Activated naive CD4-positive, alpha-beta T cell treated with anti-CD3 and anti-CD28 coated beads for 36 hours (primary cell): ENCODE data around the gene CEP120. TPM values are rescaled to one million over a fixed set of nuclear protein-coding genes. Genes with fewer than 3 reads are reported as not detected.
"Not testable (repeated sequence)": the region's sequence is repeated elsewhere in the genome, so short reads cannot be mapped to it uniquely, and the experiment has no call there.

Experiments
- CTCF ChIA-PET: fragments of 350-600 bp; sonication (Branson Sonifier 250); formaldehyde crosslinking; loops from one replicate; lab custom pipeline; 2021; ENCODE audit warnings: antibody characterized with exemption; lab: Charles Lee
- DNase-seq: peaks from one replicate; pipeline ENCODE4 v3.0.0-alpha.2; 2020
- H3K27ac Mint-ChIP-seq: one replicate; pipeline ENCODE4 v1.8.0; 2021; ENCODE audit warnings: mild to moderate bottlenecking, mixed read lengths
- H3K27me3 Mint-ChIP-seq: one replicate; pipeline ENCODE4 v1.8.0; 2021; ENCODE audit warnings: low read depth, mixed read lengths
- H3K36me3 Mint-ChIP-seq: one replicate; pipeline ENCODE4 v1.8.0; 2021; ENCODE audit warnings: low read depth, mixed read lengths
- H3K4me1 Mint-ChIP-seq: one replicate; pipeline ENCODE4 v1.8.0; 2021; ENCODE audit warnings: low read depth, mixed read lengths
- H3K4me3 Mint-ChIP-seq: one replicate; pipeline ENCODE4 v1.8.0; 2021; ENCODE audit warnings: mild to moderate bottlenecking, moderate library complexity, mixed read lengths
- H3K9me3 Mint-ChIP-seq: one replicate; pipeline ENCODE4 v1.8.0; 2021; ENCODE audit warnings: mixed read lengths
- intact Hi-C: fragments of 100-400 bp; cut with micrococcal nuclease; formaldehyde crosslinking; loops from one replicate; pipeline ENCODE4 v1.15.1; 2023
- total RNA-seq, 2 experiments: library from RNA; stranded (reverse); gene quantifications; one replicate each; pipeline ENCODE4 v1.2.3, GENCODE V29; 2021

The CEP120 gene
- 10 to 100 TPM; 39.2 to 39.5 TPM for total RNA-seq

DNA sequence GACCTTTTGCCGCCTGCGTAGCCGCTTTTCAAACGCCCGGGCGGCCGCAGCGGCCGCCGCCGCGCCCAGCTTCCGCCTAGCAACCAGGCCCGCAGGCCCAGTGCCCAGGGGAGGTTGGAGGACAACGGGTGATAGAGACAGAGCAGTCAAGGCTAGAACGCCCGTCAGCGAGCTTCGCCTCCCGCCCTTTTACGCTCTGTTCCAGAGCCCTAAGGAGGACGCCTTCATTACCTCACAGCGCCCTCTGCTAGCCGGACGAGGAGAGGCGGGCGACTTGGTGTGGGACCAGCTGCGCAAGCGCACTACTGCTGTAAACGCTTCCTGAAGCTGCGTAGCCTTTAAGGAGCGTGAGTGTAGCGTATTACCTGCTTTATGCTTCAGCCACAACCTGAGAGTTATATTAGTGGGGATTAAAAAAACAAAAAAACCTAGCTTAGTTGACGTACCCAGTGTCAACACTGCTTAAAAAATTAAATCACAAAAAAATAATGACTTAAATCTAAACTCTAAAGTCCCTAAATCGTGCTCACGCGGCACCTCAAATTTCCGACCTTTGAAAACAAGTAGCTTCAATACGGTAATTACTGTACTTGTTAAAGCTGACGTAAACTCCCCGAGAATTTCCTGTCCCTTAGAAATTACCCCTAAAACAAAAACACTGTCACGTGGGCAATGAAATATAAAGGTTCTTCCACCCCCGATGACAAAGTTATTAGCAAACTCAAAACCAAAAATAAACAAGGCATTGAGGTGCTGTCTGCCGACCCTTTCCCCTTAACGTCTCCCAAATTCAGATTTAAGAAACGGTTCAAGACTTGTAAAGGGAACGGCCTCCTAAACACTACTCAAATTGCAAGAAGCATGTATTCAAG, at the start of gene CEP120:
CEP120 (minus strand) TSS at position 126 of the 872 bp plus-strand sequence. CDS start 405 bp downstream, outside the sequence.
- CTCF ChIA-PET: interaction anchor here (0.8 to 2.2 kb wide), 26 partner anchors 9 to 188 kb away, joined by 3 to 26 read pairs (median 4); no protein-coding TSS in a partner anchor
- Mint-ChIP-seq H3K4me3 (no peak within 1 kb of the TSS), H3K27me3 (no peaks in the 10 kb centered on the region), H3K27ac (no peak within 1 kb of the TSS), H3K9me3 (no peaks in the 10 kb centered on the region), H3K4me1 (peaks cover 21% of the 10 kb centered on the region), H3K36me3 (peaks cover 4% of the 10 kb centered on the region)
- peak; percentile 98 for DNase-seq
- intact Hi-C loops: loop anchor here (1.0 to 5.0 kb wide), 9 partner anchors 16 to 649 kb away; partner anchors contain the start of genes CSNK1G3, SNX2 and SNX24

DNA sequence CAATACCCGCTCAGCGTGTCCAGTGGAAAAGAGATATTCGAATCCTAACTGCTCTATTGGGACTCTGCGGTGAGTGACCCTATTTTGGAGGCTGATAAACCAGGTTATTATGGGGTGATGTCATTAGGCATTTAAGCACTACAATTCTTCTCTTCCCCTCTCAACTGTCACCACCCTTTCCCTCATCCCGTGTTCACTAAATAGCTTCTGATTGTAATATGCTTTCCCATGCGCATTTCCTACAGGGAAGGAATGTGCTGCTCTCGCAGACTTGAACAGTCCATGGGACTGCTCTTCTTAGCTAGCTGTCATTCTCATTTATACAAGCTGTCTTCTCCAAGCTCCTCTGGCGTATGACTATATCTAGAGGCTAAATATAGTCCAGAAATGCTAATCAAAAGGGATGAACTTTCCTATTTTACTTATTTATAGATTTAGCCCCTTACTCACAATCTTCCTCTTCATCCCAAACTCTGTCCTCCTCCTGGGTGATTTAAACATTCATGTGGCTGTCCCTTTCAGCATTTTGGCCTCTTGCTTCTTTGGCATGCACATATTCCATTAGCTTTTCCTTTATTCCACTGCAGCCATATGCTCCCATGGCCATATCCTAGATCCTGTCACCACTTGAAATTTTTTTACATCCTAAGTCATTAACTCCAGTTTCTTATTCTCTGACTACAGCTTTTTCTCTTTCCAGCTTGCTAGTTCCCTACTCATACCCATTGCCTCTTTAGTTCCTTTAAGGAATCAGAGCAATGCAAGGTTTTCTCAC, 49.1 kb upstream of the CEP120 start:
- no peak for DNase-seq
- Mint-ChIP-seq H3K36me3 (peaks cover 2% of the 10 kb centered on the region), H3K27ac (no peak overlapping the region), H3K9me3 (peaks cover 6% of the 10 kb centered on the region), H3K4me3 (no peak overlapping the region), H3K4me1 (no peaks in the 10 kb centered on the region), H3K27me3 (peaks cover 19% of the 10 kb centered on the region)
- CTCF ChIA-PET: no interaction called here
- intact Hi-C loops: no loop called here

DNA sequence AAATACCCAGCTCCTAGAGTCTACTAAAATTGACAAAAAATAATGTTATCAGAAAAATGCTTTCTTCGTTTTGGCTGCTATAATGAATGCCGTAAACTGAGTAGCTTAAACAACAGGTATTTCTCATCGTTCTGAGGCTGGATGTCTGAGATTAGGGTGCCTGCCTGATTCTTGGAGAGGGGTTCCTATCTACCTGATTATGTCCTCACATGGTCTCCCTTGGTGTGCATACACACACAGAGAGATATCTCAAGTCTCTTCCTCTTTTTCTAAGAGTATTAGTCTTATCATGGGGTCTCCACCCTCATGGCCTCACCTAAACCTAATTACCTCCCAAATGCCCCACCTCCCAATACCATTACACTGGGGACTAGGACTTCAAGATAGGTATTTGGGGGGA, 48.2 kb upstream of the CEP120 start:
- H3K4me1 Mint-ChIP-seq: no peaks in the 10 kb centered on the region
- CTCF ChIA-PET: interaction anchor here (0.9 kb wide), 1 partner anchor 48 kb away, joined by 4 read pairs; no protein-coding TSS in a partner anchor

DNA sequence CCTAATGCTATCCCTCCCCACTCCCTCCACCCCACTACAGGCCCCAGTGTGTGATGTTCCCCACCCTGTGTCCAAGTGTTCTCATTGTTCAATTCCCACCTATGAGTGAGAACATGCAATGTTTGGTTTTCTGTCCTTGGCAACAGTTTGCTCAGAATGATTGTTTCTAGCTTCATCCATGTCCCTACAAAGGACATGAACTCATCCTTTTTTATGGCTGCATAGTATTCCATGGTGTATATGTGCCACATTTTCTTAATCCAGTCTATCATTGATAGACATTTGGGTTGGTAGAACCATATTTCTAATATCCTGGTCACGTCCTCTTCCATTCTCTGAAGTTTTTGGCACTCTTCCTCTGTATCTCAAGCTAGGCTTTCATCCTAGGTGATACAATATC, 43.6 kb upstream of the CEP120 start:
- H3K4me1 Mint-ChIP-seq, H3K9me3 Mint-ChIP-seq, H3K4me3 Mint-ChIP-seq, DNase-seq, H3K36me3 Mint-ChIP-seq, H3K27ac Mint-ChIP-seq, intact Hi-C loops: not testable (repeated sequence)
- peaks cover 14% of the 10 kb centered on the region for H3K27me3 Mint-ChIP-seq
- CTCF ChIA-PET: interaction anchor here (0.6 to 1.7 kb wide), 2 partner anchors 44 to 68 kb away, joined by 3 read pairs; partner anchors contain the start of gene CEP120

More for the DNA sequence above, 48.2 kb upstream of the CEP120 start:
- H3K9me3 Mint-ChIP-seq: peaks cover 10% of the 10 kb centered on the region
- H3K27me3 Mint-ChIP-seq: peaks cover 22% of the 10 kb centered on the region
- intact Hi-C loops: no loop called here
- no peak for DNase-seq
- H3K36me3 Mint-ChIP-seq: peaks cover 5% of the 10 kb centered on the region
- no peak overlapping the region for H3K4me3 Mint-ChIP-seq
- no peak overlapping the region for H3K27ac Mint-ChIP-seq

DNA sequence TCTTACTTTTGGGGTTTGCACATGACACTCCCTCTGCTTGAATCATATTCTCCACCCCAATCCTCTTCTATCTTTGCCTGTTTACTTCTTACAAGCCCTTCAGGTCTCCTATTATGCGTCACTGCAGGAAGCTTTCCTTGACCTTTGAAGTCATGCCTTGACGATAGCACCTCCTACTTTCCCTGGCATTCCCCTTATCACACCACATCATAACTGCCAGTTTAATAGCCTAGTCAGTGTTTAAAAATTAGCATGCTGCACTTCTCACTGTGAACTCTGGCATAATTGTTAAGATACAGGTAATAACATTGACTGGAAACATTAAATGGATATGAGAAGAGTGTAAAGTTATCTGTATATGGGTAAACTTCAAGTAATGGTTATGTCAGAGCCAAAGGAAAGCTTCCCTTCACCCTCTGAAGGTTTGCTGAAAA, 37.1 kb upstream of the CEP120 start:
- Mint-ChIP-seq H3K4me1 (peaks cover 20% of the 10 kb centered on the region), H3K9me3 (peaks cover 2% of the 10 kb centered on the region), H3K4me3 (peak overlapping the region; percentile 10), H3K36me3 (no peaks in the 10 kb centered on the region), H3K27me3 (no peaks in the 10 kb centered on the region), H3K27ac (peak overlapping the region; percentile 90)
- intact Hi-C loops: loop anchor here (1.0 kb wide), 7 partner anchors 12 to 151 kb away; partner anchors contain the start of genes CEP120 and CSNK1G3
- peak; percentile 81 for DNase-seq
- CTCF ChIA-PET: interaction anchor here (0.8 to 2.0 kb wide), 4 partner anchors 10 to 37 kb away, joined by 3 to 5 read pairs (median 4); partner anchors contain the start of gene CEP120

DNA sequence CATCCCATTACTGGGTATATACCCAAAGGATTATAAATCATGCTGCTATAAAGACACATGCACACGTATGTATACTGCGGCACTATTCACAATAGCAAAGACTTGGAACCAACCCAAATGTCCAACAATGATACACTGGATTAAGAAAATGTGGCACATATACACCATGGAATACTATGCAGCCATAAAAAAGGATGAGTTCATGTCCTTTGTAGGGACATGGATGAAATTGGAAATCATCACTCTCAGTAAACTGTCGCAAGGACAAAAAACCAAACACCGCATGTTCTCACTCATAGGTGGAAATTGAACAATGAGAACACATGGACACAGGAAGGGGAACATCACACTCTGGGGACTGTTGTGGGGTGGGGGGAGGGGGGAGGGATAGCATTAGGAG, 35.8 kb upstream of the CEP120 start:
- intact Hi-C loops, DNase-seq, CTCF ChIA-PET, H3K27me3 Mint-ChIP-seq, H3K36me3 Mint-ChIP-seq, H3K9me3 Mint-ChIP-seq, H3K4me3 Mint-ChIP-seq, H3K27ac Mint-ChIP-seq: not testable (repeated sequence)
- peaks cover 20% of the 10 kb centered on the region for H3K4me1 Mint-ChIP-seq

DNA sequence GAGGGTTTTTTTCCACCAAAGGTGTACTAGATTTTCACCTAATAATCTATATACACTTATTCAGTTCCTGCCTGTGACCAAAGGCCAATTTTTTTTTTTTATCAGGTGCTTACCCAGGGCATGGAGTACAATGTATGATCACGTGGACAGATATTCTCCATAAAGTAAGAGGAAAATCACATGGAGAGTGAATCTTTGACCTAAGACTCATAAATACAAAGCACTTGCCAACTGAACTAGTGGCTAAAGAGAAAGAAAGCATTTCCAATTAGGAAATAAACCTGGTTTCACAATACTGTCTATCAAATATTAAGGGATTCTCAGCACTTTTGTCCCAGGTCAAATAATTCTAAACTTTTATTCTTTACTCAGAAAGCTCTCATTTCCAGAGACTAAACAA, 33.0 kb upstream of the CEP120 start:
- Mint-ChIP-seq H3K27me3 (peaks cover 2% of the 10 kb centered on the region), H3K4me1 (peaks cover 14% of the 10 kb centered on the region), H3K4me3 (no peak overlapping the region), H3K27ac (no peak overlapping the region), H3K36me3 (no peaks in the 10 kb centered on the region), H3K9me3 (peaks cover 2% of the 10 kb centered on the region)
- CTCF ChIA-PET: interaction anchor here (1.6 kb wide), 1 partner anchor 32 kb away, joined by 4 read pairs; no protein-coding TSS in a partner anchor
- intact Hi-C loops: no loop called here
- DNase-seq: no peak

DNA sequence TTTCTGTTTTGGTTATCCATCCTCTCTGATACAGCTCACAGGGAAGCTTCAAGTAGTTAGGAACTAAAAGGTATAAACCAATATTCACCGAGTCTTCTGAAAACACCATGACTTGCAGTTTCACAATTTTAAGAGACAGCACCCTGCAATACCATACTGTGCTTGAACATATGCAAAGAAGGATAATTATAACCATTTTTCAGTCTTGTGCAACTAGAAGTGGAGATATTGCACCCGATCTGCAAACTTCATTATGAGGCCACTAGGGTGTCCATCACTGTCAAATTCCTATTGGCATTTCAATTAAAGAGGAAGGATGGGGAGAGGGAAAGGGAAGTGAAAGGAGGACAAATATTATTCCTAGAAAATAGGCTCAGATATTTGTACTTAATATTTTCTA, 32.4 kb upstream of the CEP120 start:
- Mint-ChIP-seq H3K27me3 (peaks cover 2% of the 10 kb centered on the region), H3K4me3 (no peak overlapping the region), H3K27ac (no peak overlapping the region), H3K4me1 (peaks cover 9% of the 10 kb centered on the region), H3K36me3 (no peaks in the 10 kb centered on the region), H3K9me3 (peaks cover 2% of the 10 kb centered on the region)
- no peak for DNase-seq
- intact Hi-C loops: no loop called here
- CTCF ChIA-PET: interaction anchor here (0.7 kb wide), 1 partner anchor 33 kb away, joined by 3 read pairs; no protein-coding TSS in a partner anchor

DNA sequence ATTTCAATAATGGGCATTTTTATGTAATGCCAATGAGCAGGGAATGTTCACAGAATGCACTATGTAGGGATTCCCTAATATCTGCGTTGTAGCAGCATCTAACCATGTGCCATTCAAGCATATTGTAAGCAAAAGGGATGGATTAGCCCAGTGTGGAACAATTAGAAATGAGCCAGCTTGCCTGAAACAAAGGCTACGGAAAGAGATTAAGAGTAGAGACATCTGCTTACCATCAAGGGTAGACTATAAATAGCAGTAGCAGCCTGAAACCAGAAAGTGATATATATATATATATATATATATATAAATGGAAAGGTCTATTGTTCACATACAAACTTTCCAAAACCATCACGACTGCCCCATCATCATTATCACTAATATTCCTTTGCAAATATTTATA, 31.9 kb upstream of the CEP120 start:
- H3K36me3 Mint-ChIP-seq: no peaks in the 10 kb centered on the region
- H3K27ac Mint-ChIP-seq: no peak overlapping the region
- no peak overlapping the region for H3K4me3 Mint-ChIP-seq
- intact Hi-C loops: no loop called here
- H3K4me1 Mint-ChIP-seq: peaks cover 9% of the 10 kb centered on the region
- peaks cover 2% of the 10 kb centered on the region for H3K9me3 Mint-ChIP-seq
- CTCF ChIA-PET: interaction anchor here (0.7 to 1.1 kb wide), 2 partner anchors 31 to 33 kb away, joined by 3 to 4 read pairs; no protein-coding TSS in a partner anchor
- peaks cover 2% of the 10 kb centered on the region for H3K27me3 Mint-ChIP-seq
- no peak for DNase-seq

DNA sequence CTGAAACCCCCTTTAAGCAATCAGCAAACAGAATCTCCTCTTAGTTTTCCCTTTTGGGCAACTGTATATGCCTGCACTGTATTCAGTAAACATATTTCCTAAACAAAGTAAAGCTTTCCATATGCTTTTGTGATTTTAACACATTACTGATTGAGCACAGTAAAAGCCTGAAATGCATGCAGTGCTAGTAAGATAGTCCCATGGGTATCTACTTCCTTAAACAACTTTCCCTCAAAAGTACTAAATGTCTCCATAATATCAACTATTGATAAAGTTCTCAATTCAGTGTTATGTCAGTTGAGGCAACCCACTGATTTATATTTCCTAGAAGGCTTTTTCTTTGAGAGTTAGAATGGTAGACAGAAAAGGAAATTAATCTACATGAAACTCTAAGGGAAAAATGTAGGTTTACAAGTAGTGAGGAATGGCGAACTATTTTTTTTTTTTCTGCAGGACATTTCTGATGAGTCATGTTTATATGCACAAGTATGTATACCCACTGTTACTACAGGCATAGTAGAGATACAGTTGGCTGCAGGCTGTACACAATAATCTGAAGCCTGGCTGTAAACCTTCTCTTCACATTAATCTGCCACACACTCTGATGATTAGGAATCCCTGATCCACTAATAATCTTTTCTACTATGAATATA, 31.2 kb upstream of the CEP120 start:
- H3K4me1 Mint-ChIP-seq: peaks cover 12% of the 10 kb centered on the region
- intact Hi-C loops: no loop called here
- H3K9me3 Mint-ChIP-seq: no peaks in the 10 kb centered on the region
- CTCF ChIA-PET: interaction anchor here (1.1 kb wide), 1 partner anchor 30 kb away, joined by 4 read pairs; no protein-coding TSS in a partner anchor
- H3K27me3 Mint-ChIP-seq: peaks cover 2% of the 10 kb centered on the region
- H3K4me3 Mint-ChIP-seq: no peak overlapping the region
- H3K36me3 Mint-ChIP-seq: no peaks in the 10 kb centered on the region
- no peak overlapping the region for H3K27ac Mint-ChIP-seq
- no peak for DNase-seq

DNA sequence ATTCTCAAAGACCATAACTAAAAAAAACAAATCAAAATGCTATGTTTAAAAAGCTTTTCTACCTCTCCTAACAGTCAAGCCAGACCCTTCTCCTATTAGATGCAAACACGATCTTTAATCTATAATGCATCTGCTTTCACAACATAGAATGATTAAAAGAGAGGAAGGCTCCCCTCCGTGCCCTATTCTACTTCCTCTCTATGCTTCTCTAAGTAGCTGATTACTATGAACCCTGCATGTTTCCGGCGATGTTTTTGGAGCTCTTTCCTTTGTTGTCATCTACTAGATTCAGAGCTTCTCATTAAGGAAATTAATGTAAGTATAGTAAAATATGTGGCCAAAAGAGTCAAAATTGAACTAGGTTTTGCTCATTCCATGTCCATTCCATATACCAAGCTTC, 29.2 kb upstream of the CEP120 start:
- Mint-ChIP-seq H3K27me3 (peaks cover 2% of the 10 kb centered on the region), H3K4me3 (no peak overlapping the region), H3K36me3 (no peaks in the 10 kb centered on the region), H3K9me3 (no peaks in the 10 kb centered on the region), H3K27ac (no peak overlapping the region), H3K4me1 (peaks cover 30% of the 10 kb centered on the region)
- no peak for DNase-seq
- CTCF ChIA-PET: interaction anchor here (0.8 to 1.0 kb wide), 2 partner anchors 29 to 30 kb away, joined by 3 read pairs; partner anchors contain the start of gene CEP120
- intact Hi-C loops: no loop called here
